B cell (primary cell): Measurements from ENCODE around the gene KIRREL3. TPM values are rescaled to one million over a fixed set of nuclear protein-coding genes. Genes with fewer than 3 reads are reported as not detected.

Source experiments
- ATAC-seq: fragments of 200-7000 bp; cut with Tn5 transposase; one replicate; pipeline ENCODE4 v1.10.0; 2021; ENCODE audit warnings: low read depth, mild to moderate bottlenecking, moderate number of reproducible peaks, moderate library complexity
- CTCF ChIA-PET: fragments of 350-600 bp; sonication (Branson Sonifier 250); formaldehyde crosslinking; loops from one replicate; lab custom pipeline; 2021; ENCODE audit warnings: antibody characterized with exemption, inconsistent platforms; lab: Charles Lee
- POLR2A ChIA-PET: fragments of 350-600 bp; sonication (Branson Sonifier 250); formaldehyde crosslinking; loops from one replicate; lab custom pipeline; 2021; ENCODE audit warnings: antibody characterized with exemption; lab: Charles Lee
- DNase-seq: peaks from one replicate; pipeline ENCODE4 v3.0.0; 2013
- H2AFZ ChIP-seq: 2 replicates; pipeline ENCODE4 v1.6.1; 2012; ENCODE audit warnings: mild to moderate bottlenecking, low read depth, low read length; ENCODE audit not compliant: insufficient read depth, poor library complexity, severe bottlenecking
- H3K27ac ChIP-seq, 2 donors: 1 replicate in 1 of 2; 2 replicates in 1 of 2; pipeline ENCODE4 v1.5.1; 2012 to 2013; ENCODE audit warnings: low read length in 2 of 2, mild to moderate bottlenecking in 2 of 2, moderate library complexity in 1 of 2
- H3K27me3 ChIP-seq, 4 experiments: fragments of 200-600 bp in 1 of 4; sonication (generic) in 1 of 4; replicated peaks in 1 of 4; 1 replicate in 2 of 4; 2 replicates in 2 of 4; pipeline versions ENCODE4 v1.6.1 to v1.7.0; 2013 to 2016; ENCODE audit warnings: low read length in 3 of 4, mild to moderate bottlenecking in 2 of 4, mixed read lengths in 1 of 4, moderate library complexity in 1 of 4; ENCODE audit not compliant: insufficient read depth in 4 of 4, control insufficient read depth in 3 of 4; ENCODE audit errors: control extremely low read depth in 1 of 4
- H3K36me3 ChIP-seq, 2 experiments: replicated peaks in 1 of 2; 1 replicate in 1 of 2; 2 replicates in 1 of 2; pipeline versions ENCODE4 v1.6.1 to v1.7.1; 2013; ENCODE audit warnings: low read length in 1 of 2; ENCODE audit not compliant: insufficient read depth in 2 of 2, control insufficient read depth in 1 of 2; ENCODE audit errors: control extremely low read depth in 1 of 2, extremely low read depth in 1 of 2
- H3K4me1 ChIP-seq, 2 donors: fragments of 200-600 bp in 1 of 2; sonication (generic) in 1 of 2; 1 replicate in 1 of 2; 2 replicates in 1 of 2; pipeline versions ENCODE4 v1.5.1 to v1.6.1; 2013 to 2017; ENCODE audit warnings: low read length in 2 of 2; ENCODE audit not compliant: control insufficient read depth in 2 of 2, insufficient read depth in 2 of 2
- H3K4me2 ChIP-seq: replicated peaks from 2 replicates; pipeline ENCODE3; 2012; ENCODE audit warnings: mild to moderate bottlenecking, low read depth, low read length; ENCODE audit not compliant: poor library complexity, severe bottlenecking
- H3K4me3 ChIP-seq, 5 experiments: fragments of 200-600 bp in 1 of 5; sonication (generic) in 1 of 5; 1 replicate in 3 of 5; 2 replicates in 2 of 5; pipeline versions ENCODE4 v1.5.1 to v1.7.0; 2011 to 2016; ENCODE audit warnings: low read length in 4 of 5, mild to moderate bottlenecking in 4 of 5, low read depth in 2 of 5, control low read depth in 1 of 5, moderate library complexity in 1 of 5; ENCODE audit not compliant: insufficient read depth in 1 of 5; ENCODE audit errors: control extremely low read depth in 1 of 5, extremely low read depth in 1 of 5
- H3K79me2 ChIP-seq: fragments of 200-600 bp; sonication (generic); one replicate; pipeline ENCODE4 v1.6.0; 2016; ENCODE audit warnings: low read length; ENCODE audit not compliant: control insufficient read depth, insufficient read depth
- H3K9ac ChIP-seq: fragments of 200-600 bp; sonication (generic); 2 replicates; pipeline ENCODE4 v1.6.1; 2017; ENCODE audit warnings: mild to moderate bottlenecking, low read length, moderate library complexity
- H3K9me3 ChIP-seq, 3 donors: one replicate each; pipeline versions ENCODE4 v1.6.1 to v1.7.1; 2013; ENCODE audit warnings: low read length in 2 of 3; ENCODE audit not compliant: control insufficient read depth in 2 of 3, insufficient read depth in 1 of 3; ENCODE audit errors: control extremely low read depth in 1 of 3
- H4K20me1 ChIP-seq: 2 replicates; pipeline ENCODE4 v1.6.0; 2012; ENCODE audit warnings: mild to moderate bottlenecking, low read length; ENCODE audit not compliant: insufficient read depth, control insufficient read depth, poor library complexity, severe bottlenecking
- H3K27ac Mint-ChIP-seq: one replicate; pipeline ENCODE4 v1.8.0; 2021; ENCODE audit warnings: mixed read lengths
- H3K27me3 Mint-ChIP-seq: one replicate; pipeline ENCODE4 v1.8.0; 2021; ENCODE audit warnings: mixed read lengths
- H3K4me1 Mint-ChIP-seq: one replicate; pipeline ENCODE4 v1.8.0; 2021; ENCODE audit warnings: mixed read lengths
- H3K4me3 Mint-ChIP-seq: one replicate; pipeline ENCODE4 v1.8.0; 2021; ENCODE audit warnings: mixed read lengths
- H3K9me3 Mint-ChIP-seq: one replicate; pipeline ENCODE4 v1.8.0; 2022; ENCODE audit warnings: mixed read lengths; ENCODE audit not compliant: insufficient read depth
- CTCF ChIP-seq: fragments of 200-600 bp; IDR thresholded peaks from one replicate; pipeline ENCODE4 v1.8.0; 2022; ENCODE audit warnings: antibody characterized with exemption, mild to moderate bottlenecking
- EZH2 ChIP-seq: IDR thresholded peaks from 2 replicates; pipeline ENCODE4 v1.6.1; 2012; ENCODE audit warnings: borderline replicate concordance, low read depth, mild to moderate bottlenecking, moderate library complexity, low read length; ENCODE audit not compliant: insufficient read depth, poor library complexity, severe bottlenecking
- WGBS: methylation state at CpG from one replicate; pipeline ENCODE4 v1.1.5; 2013; ENCODE audit warnings: missing lambda C conversion rate; ENCODE audit not compliant: insufficient coverage; 5-methylcytosine and 5-hydroxymethylcytosine counted together
- intact Hi-C: fragments of 100-400 bp; cut with micrococcal nuclease; formaldehyde crosslinking; loops from one replicate; pipeline ENCODE4 v1.10.0; 2022
- polyA plus RNA-seq: library from polyadenylated mRNA; depleted of rRNA; stranded (reverse); fragments of >200 nt; gene quantifications from 2 replicates; pipeline ENCODE4 v1.2.3, GENCODE V29; 2012
- total RNA-seq, 2 donors: library from RNA; stranded (reverse); fragments of 120-200 nt in 1 of 2; gene quantifications; 1 replicate in 1 of 2; 2 replicates in 1 of 2; pipeline versions ENCODE4 v1.2.3 to v1.2.4, GENCODE V29; 2013 to 2022

The KIRREL3 gene
- total and polyA plus RNA-seq, 2 donors (not counting 1 experiment from before 2014, with no cell fraction given) = not detected

GRCh38 chr11:126899961-126900748 lies 100.4 kb downstream of the KIRREL3 start:
- Histone ChIP-seq H3K27me3 (no peaks in the 10 kb centered on the region), H3K4me1 (no peaks in the 10 kb centered on the region), H3K9ac (no peak overlapping the region), H3K4me3 (no peak overlapping the region), H3K36me3 (no peaks in the 10 kb centered on the region), H2AFZ (no peak overlapping the region), H3K4me2 (no peak overlapping the region), H4K20me1 (no peaks in the 10 kb centered on the region), H3K27ac (no peak overlapping the region), H3K79me2 (no peaks in the 10 kb centered on the region), H3K9me3 (peaks cover 0 to 11% (median 0%) of the 10 kb centered on the region in 3 donors)
- TF ChIP-seq CTCF (no peak), EZH2 (no peak)
- ChIA-PET POLR2A (no interaction called here), CTCF (no interaction called here)
- no peak overlapping the region for H3K4me3 Mint-ChIP-seq
- WGBS = no CpG with 5 or more reads among the region's 5 CpGs
- peaks cover 3% of the 10 kb centered on the region for H3K27me3 Mint-ChIP-seq
- no peaks in the 10 kb centered on the region for H3K4me1 Mint-ChIP-seq
- intact Hi-C loops = no loop called here
- no peak overlapping the region for H3K27ac Mint-ChIP-seq
- no peaks in the 10 kb centered on the region for H3K9me3 Mint-ChIP-seq
- ATAC-seq = no peak
- no peak for DNase-seq

GRCh38 chr11:126898802-126899201 lies 101.8 kb downstream of the KIRREL3 start:
- ChIA-PET CTCF (no interaction called here), POLR2A (no interaction called here)
- Mint-ChIP-seq H3K4me1 (no peaks in the 10 kb centered on the region), H3K27me3 (no peaks in the 10 kb centered on the region), H3K27ac (no peak overlapping the region), H3K9me3 (peaks cover 3% of the 10 kb centered on the region), H3K4me3 (no peak overlapping the region)
- DNase-seq (no peak), ATAC-seq (no peak)
- Histone ChIP-seq H2AFZ (no peak overlapping the region), H3K4me1 (no peaks in the 10 kb centered on the region), H3K27me3 (no peaks in the 10 kb centered on the region), H4K20me1 (no peaks in the 10 kb centered on the region), H3K27ac (no peak overlapping the region), H3K4me2 (no peak overlapping the region), H3K9me3 (peaks cover 0 to 11% (median 0%) of the 10 kb centered on the region in 3 donors), H3K4me3 (no peak overlapping the region), H3K79me2 (no peaks in the 10 kb centered on the region), H3K9ac (no peak overlapping the region), H3K36me3 (no peaks in the 10 kb centered on the region)
- TF ChIP-seq CTCF (no peak), EZH2 (no peak)
- intact Hi-C loops = no loop called here
- WGBS = no CpG with 5 or more reads among the region's 3 CpGs
